Renal pelvis (tissue), 4 donors: ENCODE measurements around the gene WSCD2. TPM values are rescaled to one million over a fixed set of nuclear protein-coding genes. Genes with fewer than 3 reads are reported as not detected.

Source experiments
- DNase-seq: peaks from one replicate; pipeline ENCODE4 v3.0.0-alpha.2; 2013
- polyA plus RNA-seq, 3 donors: library from polyadenylated mRNA; unstranded; fragments of 120-200 nt; gene quantifications; one replicate each; pipeline ENCODE4 v1.2.1, GENCODE V29; 2013; ENCODE audit not compliant: insufficient read length in 3 of 3

The WSCD2 gene
- polyA plus RNA-seq, 3 donors, result 9.0 to 13.4 (median 9.1) TPM

GRCh38 chr12:108231909-108232434, 102.9 kb downstream of the WSCD2 start:
- DNase-seq, result no peak

GRCh38 chr12:108232565-108232964, 103.5 kb downstream of the WSCD2 start:
- DNase-seq, result no peak

GRCh38 chr12:108234158-108234557, 105.1 kb downstream of the WSCD2 start:
- DNase-seq, result no peak

GRCh38 chr12:108235197-108235984, 106.3 kb downstream of the WSCD2 start:
- no peak for DNase-seq

- no peak for DNase-seq
Observed at GRCh38 chr12:108235985-108236263, 106.8 kb downstream of the WSCD2 start.

DNA sequence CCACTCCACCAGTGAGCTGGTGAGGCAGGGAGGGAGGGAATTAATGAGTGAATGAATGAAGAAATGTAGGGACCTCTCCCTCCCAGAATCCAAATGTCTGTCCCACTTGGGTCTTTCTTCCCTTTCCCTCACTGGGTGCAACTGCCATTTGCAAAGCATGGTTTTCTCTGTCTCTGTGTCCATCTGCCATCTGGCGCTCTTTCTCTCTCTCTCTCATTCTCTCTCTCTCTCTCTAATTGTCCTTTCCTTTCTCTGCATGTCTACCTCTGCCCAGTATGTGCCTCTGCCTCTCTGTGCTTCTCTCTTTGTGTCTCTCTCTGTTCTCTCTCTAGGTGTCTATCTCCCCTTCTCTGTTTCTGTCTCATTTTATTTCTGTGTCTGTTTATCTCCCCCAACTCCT, 107.3 kb downstream of the WSCD2 start:
- DNase-seq, result no peak

GRCh38 chr12:108237272-108237671, 108.2 kb downstream of the WSCD2 start:
- DNase-seq, result no peak

- DNase-seq, result no peak
Observed at GRCh38 chr12:108238474-108238873, 109.4 kb downstream of the WSCD2 start.

GRCh38 chr12:108239378-108239777, 110.3 kb downstream of the WSCD2 start:
- no peak for DNase-seq

DNA sequence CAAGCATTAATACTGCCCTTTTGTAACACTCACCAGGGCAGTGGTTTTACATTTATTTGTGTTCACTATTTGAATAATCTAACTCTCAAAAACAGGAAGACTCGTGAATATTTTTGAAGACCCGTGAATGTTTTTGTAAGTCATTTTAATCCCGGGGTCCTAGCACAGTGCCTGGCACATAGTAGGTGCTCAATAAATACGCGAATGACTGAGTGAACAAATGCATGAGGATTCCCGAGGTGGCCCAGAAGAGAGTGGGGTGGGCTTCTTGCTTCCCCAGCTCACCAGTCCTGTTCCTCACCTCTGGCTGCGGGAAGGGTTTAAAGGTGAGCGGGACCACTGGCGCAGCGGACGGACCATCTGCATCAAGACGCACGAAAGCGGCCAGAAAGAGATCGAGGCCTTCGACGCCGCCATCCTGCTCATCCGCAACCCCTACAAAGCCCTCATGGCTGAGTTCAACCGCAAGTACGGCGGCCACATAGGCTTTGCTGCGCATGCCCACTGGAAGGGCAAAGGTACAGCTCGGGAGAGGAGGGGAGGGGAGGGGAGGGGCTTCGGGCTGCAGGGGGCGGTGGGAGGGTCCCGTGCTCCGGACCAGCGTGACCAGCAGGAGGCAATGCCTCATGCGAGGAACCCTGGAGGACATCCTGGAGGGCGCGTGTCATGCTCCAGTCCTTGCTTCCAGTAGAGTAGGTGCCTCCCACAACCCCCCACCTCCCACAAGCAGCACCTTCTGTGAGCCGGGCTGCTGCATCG, 111.1 kb downstream of the WSCD2 start:
- no peak for DNase-seq

- no peak for DNase-seq
Observed at GRCh38 chr12:108240928-108241327, 111.8 kb downstream of the WSCD2 start.

- DNase-seq, result no peak
Observed at GRCh38 chr12:108241986-108242703, 113.1 kb downstream of the WSCD2 start.

GRCh38 chr12:108247130-108247529, 118.0 kb downstream of the WSCD2 start:
- no peak for DNase-seq

DNA sequence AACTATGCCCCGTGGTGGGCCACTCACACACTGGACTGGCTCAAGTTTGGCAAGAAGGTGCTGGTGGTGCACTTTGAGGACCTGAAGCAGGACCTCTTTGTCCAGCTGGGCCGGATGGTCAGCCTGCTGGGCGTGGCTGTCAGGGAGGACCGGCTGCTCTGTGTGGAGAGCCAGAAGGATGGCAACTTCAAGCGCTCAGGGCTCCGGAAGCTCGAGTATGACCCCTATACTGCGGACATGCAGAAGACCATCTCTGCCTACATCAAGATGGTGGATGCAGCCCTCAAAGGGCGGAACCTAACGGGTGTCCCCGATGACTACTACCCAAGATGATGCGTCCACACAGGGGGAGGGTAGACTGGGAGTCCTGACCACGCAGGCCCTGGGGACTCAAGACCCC, 118.9 kb downstream of the WSCD2 start:
- no peak for DNase-seq

- DNase-seq, result no peak
Observed at GRCh38 chr12:108252523-108252922, 123.4 kb downstream of the WSCD2 start.

DNA sequence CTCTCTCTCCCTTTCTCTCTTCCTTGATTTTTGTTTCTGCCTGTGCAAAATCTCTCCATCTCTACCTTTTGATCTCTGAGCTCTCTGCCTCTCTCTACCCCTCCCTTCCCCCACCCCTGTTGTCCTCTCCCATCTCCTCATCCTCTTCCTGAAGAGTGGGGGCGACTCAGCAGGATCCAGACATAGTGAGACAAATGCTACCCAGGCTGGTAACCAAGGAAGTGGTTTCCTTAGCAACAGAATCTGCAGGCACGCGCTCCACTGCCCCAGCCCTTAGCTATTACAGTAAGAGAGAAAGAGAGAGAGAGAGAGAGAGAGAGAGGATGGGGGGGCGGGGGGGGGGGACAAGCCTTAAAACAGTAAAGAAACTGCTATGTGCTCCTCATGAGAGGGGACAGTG, 124.5 kb downstream of the WSCD2 start:
- no peak for DNase-seq

DNA sequence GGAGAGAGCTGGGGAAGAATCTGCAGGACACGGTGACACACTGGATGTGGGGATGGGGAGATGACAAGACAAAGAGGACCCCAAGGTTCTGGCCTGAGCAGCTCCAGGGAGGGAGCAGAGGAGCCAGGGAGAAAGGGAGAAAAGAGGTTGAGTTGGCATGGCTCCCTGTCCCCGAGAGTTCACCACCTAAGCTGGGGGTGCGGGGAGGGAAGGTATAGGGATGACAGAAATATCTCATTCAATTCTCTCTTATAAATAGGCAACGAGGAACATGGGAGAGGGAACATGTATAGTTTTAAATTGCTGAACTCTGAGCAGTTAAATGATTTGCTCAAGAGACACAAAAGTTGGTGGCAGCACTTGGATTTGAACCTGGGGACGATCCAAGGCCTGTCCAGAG, 124.9 kb downstream of the WSCD2 start:
- DNase-seq, result no peak

GRCh38 chr12:108254517-108255251, 125.6 kb downstream of the WSCD2 start:
- no peak for DNase-seq

GRCh38 chr12:108255252-108255602, 126.1 kb downstream of the WSCD2 start:
- no peak for DNase-seq

GRCh38 chr12:108257004-108257403, 127.9 kb downstream of the WSCD2 start:
- no peak for DNase-seq

DNA sequence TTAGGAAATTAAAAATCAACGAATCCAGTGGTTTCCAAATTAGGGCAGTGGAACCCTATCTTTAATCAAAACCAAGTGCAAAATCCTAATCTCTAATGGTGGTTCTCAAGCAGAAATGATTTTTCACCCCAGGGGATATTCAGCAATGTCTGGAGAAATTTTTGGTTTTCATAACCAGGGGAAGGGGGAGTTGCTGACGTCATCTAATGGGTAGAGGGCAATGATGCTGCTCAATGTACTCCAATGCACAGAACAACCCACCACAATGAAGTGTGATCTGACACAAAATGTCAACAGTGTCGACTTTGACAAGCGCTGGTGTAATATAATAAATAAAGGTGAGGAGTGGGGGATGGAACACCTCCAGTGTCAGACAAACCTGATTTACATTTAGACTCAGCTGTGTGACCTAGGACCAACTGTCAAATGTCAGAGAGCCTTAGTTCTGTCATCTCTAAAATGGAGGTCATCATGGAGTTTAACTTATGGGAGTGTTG, 128.6 kb downstream of the WSCD2 start:
- DNase-seq, result no peak

DNA sequence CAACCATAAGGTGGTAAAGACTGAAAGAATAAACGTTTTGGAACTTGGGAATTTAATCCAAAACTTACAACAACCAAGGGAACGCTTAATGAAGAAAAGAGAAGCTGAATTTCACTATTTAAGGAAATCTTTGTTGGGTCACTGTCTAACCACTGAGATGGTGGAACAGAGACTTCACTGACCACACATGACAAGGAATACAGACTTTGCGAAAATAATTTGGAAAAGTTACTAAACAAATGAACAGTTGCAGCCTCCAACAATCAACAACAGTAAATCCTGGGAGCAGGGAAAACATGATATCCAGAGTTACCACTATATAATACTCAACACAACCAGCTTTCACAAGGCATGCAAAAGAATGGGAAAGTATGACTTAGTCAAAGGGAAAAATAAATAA, 131.0 kb downstream of the WSCD2 start:
- DNase-seq, result no peak
